ENCODE measurements around the gene DZIP1L.
"Not testable (repeated sequence)": the region's sequence is repeated elsewhere in the genome, so short reads cannot be mapped to it uniquely, and the experiment has no call there.

DZIP1L gene

DNA sequence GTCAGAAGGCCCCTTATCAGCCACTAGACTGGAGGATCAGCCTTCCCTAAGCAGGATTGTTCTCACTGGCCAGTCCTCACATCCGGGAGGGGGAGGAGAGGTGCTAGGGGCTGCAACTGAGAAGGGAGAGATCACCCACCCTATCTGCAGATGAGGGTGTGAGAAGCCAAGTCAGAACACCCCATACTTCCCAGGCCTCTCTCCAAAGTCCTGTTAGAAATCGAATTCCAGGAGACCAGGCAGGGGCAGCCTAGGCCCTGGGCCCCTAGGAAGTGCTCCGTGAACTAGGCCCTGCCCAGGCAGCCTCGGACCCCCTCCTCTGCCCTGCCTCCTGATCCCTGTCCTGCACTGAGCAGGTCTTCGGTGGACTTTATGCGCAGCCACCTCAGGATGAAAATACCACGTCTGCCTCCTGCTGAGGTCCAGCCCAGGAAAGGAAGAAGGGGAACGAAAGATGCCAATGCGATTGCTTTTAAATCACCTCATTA lies 933 bp downstream of the DZIP1L start:
- DNase-seq, result no peak

DNA sequence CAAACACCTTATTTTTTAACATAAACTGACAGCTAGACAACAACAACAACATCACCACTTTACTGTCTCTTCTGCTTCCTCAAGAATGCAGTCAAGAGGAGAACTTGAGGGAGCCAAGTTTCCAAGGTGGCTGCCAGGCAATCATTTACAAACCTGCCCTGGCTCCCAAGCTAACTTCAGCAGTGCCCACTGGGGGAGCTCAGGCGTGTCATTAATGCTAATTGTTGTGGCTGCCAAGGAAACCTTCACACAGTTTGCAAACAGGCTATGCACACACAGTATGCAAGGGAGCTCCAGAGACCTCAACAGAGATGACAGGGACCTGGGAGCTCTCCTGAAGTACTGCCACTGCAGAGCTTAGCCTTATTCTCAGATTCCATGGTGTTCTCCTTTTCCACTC lies 2.1 kb downstream of the DZIP1L start:
- no peak for DNase-seq

DNA sequence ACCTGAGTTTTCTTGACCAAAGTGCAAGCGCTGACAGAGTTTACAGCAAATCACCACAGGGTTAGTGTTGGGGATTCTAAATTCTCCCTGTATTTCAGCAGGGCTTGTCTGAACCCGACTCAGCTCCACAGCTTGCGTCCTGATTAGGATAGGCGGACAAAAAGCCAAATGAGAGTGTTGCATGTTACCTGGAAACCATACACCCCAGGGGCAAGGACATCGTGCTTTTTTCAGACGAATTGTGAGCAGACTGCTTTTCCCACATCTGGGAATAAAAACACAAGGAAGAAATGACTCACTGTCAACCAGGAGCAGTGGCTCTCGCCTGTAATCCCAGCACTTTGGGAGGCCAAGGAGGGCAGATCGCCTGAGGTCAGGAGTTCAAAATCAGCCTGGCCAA lies 3.0 kb downstream of the DZIP1L start:
- no peak for DNase-seq

- no peak for DNase-seq
Measured at GRCh38 chr3:138105598-138105997, 9.8 kb downstream of the DZIP1L start.

- no peak for DNase-seq
Measured at GRCh38 chr3:138103466-138103865, 11.9 kb downstream of the DZIP1L start.

DNA sequence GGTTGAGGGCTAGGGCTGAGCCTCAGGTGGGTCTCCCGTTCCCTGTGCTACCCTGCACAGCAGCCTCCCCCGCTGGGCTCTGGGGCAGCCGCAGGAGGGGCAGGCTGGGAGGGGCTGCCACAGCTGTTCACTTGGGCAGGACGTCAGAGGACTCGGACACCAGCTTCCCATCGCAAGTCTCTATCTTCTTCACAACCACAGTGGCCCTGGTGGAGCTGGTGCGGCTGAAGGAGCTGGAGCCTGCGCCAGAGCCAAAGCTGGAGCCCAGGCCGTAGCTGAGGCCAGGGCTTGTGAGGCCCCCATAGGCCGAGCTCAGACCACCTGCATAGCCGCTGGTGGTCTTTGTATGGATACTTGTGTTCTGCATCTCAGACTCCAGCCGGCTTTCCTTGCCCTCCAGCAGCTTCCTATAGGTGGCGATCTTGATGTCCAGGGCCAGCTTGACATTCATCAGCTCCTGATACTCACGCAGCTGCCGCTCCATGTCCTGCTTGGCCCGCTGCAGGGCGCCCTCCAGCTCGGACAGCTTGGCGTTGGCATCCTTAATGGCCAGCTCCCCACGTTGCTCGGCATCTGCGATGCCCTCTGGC lies 14.0 kb downstream of the DZIP1L start:
- not testable (repeated sequence) for DNase-seq

DNA sequence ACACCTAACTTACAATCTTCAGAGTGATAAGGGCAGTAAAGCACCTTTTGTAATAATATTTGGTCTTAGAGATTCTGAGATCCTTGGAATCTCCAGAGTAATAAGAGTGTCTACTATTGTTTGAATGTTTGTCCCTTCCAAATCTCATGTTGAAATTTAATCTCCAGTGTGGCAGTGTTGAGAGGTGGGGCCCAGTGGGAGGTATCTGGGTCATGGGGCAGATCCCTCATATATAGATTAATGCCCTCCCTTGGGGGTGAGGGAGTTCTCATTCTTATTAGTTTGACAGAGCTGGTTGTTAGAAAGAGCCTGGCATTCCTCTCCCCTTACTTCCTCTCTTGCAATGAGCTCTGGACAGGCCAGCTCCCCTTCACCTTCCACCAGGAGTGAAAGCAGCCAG lies 16.0 kb downstream of the DZIP1L start:
- no peak for DNase-seq

DNA sequence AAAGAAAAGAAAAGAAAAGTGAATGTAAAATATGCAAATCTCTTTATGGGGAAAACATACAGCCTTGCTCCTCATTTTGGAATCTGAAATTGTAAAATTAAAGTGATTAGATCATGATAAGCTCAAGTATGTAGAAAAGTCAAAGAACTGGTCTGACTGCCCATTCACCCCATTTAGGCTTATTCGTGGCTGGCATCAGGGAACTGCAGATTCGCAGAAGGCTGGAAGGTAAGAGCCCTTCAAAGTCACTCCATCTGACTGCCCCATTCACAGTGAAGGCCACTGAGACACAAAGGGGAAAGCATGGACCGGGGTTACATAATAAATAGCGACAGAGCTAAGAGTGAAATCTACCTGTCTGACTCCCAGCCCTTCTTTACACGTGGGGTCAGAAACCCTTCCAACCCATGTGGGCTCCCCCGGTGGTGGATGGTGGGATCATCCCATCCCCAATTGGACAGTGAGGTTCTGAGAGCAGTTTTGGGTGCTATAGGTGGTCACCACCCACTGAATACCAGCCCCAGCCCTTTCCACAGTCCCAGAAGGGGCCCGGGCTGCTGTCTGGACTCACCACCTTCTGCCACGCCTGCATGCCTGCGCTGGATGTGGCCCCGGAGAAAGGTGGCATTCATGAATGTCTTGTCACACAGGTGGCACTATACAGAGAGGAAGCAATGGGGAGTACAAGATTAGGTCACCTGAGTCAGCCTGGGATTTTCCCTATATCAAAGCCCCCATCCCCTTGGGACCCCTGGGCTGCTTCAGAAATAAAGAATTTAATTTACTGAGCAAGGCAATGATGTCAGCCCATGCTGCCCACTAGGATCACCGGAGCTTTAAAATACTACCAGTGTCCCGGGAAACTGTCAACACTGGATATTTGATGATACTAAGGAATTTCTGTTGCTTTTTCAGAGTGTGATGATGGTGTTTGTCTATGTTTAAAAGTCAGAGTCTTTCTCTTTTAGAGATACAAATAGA lies 17.9 kb downstream of the DZIP1L start:
- DNase-seq, result no peak

DNA sequence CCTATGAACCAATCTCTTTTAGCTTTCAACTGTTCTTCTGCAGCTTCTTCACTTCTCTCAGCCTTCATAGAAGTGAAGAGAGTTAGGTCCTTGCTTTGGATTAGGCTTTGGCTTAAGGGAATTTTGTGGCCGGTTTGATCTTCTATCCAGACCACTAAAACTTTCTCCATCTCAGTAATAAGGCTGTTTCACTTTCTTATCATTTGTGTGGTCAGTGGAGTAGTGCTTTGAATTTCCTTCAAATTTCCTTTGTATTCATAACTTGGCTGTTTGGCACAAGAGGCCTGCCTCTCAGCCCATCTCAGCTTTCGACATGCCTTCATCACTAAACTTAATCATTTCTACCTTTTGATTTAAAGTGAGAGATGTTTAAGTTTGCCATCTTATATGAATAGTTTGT lies 21.7 kb downstream of the DZIP1L start:
- DNase-seq, result no peak

DNA sequence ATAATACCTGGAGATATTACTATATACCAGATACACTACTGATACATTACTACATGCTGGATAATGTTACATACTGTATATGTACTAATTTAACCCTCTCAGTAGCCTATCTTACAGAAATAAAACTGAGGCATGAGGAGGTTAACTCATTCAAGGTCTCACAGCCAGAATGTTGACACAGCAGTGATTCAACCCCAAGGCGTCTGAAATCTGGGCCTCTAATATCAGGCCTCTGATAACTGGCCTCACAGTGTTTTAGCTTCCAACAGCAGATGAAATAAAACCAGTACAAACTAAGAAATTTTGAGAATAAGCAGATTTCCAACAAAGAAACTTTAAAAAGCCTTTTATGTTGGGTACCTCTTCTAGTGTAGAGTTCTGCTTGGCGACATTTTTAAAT lies 23.4 kb downstream of the DZIP1L start:
- no peak for DNase-seq

DNA sequence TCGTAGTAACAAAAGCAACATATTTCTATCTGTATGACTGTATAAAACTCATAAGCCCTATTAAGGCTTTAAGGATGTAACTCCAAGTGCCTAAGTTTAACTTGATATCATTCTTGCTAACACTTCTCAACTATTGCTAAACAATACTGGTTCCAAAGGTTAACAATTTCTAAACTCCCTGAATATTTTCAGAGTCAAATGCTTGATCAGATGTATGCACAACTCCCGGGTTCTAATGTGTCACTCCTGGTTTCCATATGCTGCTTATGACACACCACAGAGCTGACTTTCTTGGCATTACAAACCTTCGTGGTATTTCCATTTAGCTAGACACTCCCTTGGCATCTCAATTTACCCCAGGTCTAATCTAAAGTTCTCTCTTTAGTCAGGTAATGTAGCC lies 26.3 kb downstream of the DZIP1L start:
- DNase-seq, result no peak

DNA sequence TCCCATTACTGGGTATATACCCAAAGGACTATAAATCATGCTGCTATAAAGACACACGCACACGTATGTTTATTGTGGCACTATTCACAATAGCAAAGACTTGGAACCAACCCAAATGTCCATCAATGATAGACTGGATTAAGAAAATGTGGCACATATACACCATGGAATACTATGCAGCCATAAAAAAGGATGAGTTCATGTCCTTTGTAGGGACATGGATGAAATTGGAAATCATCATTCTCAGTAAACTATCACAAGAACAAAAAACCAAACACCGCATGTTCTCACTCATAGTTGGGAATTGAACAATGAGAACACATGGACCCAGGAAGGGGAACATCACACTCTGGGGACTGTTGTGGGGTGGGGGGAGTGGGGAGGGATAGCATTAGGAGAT lies 29.7 kb downstream of the DZIP1L start:
- DNase-seq, result not testable (repeated sequence)

DNA sequence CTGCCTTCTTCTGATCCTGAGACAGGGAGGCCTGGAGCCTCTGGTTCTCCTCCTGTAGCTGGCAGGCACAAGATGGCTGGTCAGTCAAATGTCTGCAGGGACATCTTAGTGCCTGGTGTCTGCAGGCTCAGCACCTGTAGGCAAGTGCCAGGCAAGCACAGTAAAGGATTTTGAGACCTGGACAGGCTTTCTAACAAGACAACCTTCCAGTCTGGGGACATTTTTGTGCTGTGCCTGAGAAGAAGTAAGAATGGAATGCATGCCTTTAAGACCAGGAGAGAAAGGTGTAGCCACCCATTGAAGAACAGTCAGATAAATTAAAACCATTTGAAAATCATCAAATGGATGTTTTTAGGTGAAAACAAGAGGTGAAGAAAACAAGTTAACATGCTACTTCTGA lies 31.2 kb downstream of the DZIP1L start:
- no peak for DNase-seq

DNA sequence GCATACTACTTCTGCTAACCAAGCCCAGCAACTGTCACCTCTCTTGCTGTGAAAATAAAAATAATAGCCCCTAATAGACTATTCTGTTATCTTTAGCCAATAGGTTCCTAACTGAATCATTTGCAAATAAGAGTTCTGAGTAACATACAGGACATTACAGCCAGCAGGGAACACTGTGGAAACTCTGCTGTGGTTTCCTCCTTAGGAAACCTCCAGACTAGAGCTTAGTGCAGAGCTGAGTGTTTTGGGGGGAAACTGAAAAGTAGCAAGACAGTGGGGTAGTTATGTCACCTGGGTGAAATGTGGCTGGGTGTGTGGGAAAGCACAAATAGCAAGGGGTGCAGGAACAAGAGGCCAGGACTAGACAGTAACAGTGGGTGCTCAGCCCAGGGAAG lies 32.4 kb downstream of the DZIP1L start:
- DNase-seq, result no peak

GRCh38 chr3:138082085-138082991 lies 33.1 kb downstream of the DZIP1L start:
- no peak for DNase-seq

DNA sequence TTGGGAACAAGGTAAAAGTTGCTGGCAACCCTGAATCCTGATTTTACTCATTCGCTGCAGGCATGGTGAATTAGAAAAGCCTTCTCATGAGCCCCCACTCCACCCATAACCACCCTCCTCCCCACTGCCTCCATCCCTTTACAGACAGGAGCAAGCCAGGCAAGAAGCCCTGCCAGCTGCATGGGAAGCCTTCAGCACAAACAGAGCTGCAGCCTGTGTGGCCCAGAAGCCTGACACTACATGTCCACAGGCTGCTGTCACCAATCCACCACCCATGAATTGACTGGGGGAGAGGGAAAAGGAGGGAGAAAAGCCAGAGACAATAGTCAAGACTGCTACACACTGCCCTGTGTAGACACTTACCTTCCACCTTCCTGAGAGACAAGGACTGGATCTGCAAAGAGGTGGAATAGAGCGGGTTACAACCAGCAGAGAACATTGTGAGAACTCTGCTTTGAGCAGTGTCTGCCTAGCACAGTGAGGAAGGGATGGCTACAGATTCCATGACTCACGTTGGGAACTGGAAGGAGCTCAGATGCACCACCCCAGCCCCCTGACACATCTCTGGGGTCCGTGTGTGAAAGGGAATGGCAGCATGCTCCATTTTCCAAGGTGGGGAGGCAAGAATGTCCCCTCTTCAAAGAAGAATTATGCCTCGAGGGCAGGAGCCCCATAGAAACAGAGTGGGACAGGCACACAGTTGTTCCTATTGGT lies 33.9 kb downstream of the DZIP1L start:
- DNase-seq, result no peak

GRCh38 chr3:138079901-138080300 lies 35.5 kb downstream of the DZIP1L start:
- DNase-seq, result no peak

- no peak for DNase-seq
Measured at GRCh38 chr3:138078901-138079344, 36.5 kb downstream of the DZIP1L start.

GRCh38 chr3:138078096-138078495 lies 37.3 kb downstream of the DZIP1L start:
- DNase-seq, result no peak

DNA sequence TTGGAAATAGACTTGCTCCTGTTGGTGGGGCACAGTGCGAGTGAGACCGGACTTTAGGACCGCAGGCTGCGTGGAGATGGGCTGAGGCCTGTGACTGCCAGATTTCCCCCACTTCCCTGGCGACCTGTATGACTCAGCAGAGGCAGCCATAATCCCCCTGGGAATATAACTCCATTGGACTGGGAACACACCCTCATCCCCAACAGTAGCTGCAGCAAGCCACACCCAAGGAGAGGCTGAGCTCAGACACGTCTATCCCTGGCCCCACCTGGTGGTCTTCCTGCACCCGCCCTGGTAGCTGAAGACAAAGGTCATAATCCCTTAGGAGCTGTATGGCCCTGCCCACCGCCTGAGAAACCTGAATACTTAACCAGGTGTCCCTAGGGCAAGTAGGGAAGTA lies 42.6 kb downstream of the DZIP1L start:
- no peak for DNase-seq

DNA sequence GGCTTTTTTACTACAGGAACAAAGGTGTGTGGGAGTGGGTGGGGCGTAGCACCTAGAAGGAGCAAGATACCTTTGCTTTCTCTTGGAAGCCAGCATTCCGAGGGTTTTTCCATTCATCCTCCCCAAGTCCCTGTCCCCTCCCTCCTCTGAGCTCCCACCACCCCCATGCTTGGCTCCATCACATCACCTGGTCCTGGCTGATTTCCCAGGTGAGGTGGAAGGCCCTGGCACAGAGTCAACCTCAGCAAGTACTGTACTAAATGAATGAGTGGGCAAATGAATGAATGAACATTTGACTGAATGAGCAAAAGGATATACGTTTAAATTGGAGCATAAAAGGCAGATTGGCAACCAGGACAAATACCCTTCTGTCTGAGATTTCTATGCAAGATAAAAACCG lies 45.4 kb downstream of the DZIP1L start:
- no peak for DNase-seq

GRCh38 chr3:138068579-138069174 lies 46.7 kb downstream of the DZIP1L start:
- peak; percentile 69 to 72 for DNase-seq
